ENCODE data around the gene CCNB2.

DNA sequence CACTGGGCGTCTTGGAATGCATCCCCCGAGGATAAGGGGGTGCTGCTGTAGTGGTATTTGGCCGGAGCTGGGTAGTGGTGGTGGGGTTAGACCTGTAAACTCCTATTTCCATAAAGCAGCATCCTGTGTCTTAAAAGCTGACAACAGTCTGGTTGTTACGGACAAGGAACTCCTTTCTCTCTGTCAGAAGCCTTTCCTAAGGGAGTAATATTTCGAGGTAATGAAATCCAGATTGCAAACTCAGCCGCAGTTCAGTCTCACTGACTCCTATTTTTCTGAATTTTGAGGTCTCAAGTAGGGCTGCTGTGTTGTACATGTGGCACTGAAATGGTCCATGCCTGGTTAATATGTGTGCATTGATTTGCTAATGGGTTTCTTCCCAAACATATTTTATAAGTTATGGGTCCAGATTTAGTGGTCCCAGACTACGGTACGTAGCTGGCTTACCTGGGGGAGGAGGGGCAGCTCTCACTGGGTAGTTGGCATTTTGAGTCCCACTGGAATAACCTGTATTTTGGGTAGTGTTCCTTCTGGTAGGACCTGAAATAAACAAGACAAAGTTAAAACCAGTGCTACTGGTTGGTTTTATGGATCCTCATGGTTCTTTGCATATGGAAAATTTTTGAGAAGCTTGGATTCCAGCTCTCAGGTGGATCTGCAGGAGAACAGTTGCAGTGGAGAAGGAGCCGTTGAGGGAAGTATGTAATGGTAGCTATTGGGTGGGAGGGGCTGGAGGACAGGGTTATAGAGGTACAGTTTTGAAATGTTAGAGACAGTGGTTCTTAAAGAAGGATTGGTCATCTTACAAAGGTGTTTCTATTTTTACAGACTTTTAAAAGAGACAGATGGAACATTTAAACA, 53.1 kb downstream of the CCNB2 start:
- TF ChIP-seq CTCF (IDR thresholded peaks at IDR 0.05; ENCODE audit: poor library complexity, severe bottlenecking) (no peak), RAD21 (conservative IDR thresholded peaks at IDR 0.05) (no peak), EZH2 (IDR thresholded peaks at IDR 0.05; ENCODE audit: borderline replicate concordance, insufficient read depth, low read length, poor library complexity, severe bottlenecking) (no peak), EP300 (conservative IDR thresholded peaks at IDR 0.05; ENCODE audit: poor library complexity, severe bottlenecking) (no peak)

Measured in neural cell (in vitro differentiated cells).